Retinal pigment epithelial cell (primary cell): ENCODE results near the gene TRNP1.
A peak's percentile ranks its signal among the peaks of the same experiment; 100 is the strongest.
"Not testable (repeated sequence)": the region's sequence is repeated elsewhere in the genome, so short reads cannot be mapped to it uniquely, and the experiment has no call there.

Experiments
- DNase-seq: peaks from one replicate; pipeline ENCODE4 v3.0.0-alpha.2; 2010; ENCODE audit warnings: low read depth
- H3K4me3 ChIP-seq: 2 replicates; pipeline ENCODE4 v1.5.1; 2011; ENCODE audit warnings: mild to moderate bottlenecking, low read length, control low read depth, moderate library complexity
- CTCF ChIP-seq: conservative IDR thresholded peaks from 2 replicates; pipeline ENCODE4 v1.5.1; 2011; ENCODE audit warnings: low read depth, low read length, control low read depth, inconsistent platforms

The TRNP1 gene, protein sequence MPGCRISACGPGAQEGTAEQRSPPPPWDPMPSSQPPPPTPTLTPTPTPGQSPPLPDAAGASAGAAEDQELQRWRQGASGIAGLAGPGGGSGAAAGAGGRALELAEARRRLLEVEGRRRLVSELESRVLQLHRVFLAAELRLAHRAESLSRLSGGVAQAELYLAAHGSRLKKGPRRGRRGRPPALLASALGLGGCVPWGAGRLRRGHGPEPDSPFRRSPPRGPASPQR

GRCh38 chr1:26993237-26994019 is at the start of gene TRNP1:
Gene TRNP1, plus strand, starts transcription at chr1:26993692. Its CDS starts 95 bp downstream, at chr1:26993787.
- TF ChIP-seq CTCF, result no peak
- H3K4me3 ChIP-seq, result peak within 1 kb of the TSS; percentile 69
- DNase-seq, result no peak

DNA sequence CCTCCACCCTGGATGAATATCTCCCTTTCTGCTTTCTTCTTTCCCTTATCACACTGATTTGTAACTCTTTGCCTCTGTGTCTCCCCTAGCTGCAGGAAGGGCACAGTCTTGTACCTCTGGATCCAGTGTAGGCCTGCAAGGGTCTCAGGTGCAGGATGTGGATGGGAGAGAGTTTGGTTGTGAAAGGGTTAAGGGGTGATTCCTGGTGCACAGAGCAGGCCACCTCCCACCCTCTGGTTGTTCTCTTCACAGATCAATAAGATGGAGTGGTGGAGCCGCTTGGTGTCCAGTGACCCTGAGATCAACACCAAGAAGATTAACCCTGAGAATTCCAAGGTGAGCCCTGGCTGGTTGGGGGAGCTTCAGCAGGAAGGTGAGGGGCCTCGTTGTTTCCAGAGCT is 48.4 kb upstream of the TRNP1 start:
- no peak overlapping the region for H3K4me3 ChIP-seq
- DNase-seq, result no peak

GRCh38 chr1:26945728-26946127 is 47.8 kb upstream of the TRNP1 start:
- TF ChIP-seq CTCF, result peak; percentile 6
- DNase-seq, result no peak
- H3K4me3 ChIP-seq, result no peak overlapping the region

More for the DNA sequence above, 48.4 kb upstream of the TRNP1 start:
- no peak for TF ChIP-seq CTCF

DNA sequence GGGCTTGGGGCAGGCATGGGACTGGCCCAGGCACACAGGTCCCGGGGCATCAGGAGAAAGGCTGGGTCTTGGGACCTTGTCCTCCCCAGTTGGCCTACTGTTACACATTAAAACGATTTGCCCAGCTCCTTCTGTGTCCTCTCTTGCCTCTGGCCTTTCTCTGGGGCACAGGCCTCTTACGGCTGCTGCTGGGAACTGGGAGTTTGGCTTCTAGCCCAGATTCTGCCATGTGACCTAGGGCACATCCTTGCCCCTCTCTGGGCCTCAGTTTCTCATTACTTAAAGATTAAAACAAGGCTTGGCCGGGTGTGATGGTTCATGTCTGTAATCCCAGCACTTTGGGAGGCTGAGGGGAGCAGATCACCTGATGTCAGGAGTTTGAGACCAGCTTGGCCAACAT is 47.2 kb upstream of the TRNP1 start:
- DNase-seq, result no peak
- H3K4me3 ChIP-seq, result no peak overlapping the region
- TF ChIP-seq CTCF, result no peak

GRCh38 chr1:26948725-26949057 is 44.8 kb upstream of the TRNP1 start:
- not testable (repeated sequence) for DNase-seq, H3K4me3 ChIP-seq

DNA sequence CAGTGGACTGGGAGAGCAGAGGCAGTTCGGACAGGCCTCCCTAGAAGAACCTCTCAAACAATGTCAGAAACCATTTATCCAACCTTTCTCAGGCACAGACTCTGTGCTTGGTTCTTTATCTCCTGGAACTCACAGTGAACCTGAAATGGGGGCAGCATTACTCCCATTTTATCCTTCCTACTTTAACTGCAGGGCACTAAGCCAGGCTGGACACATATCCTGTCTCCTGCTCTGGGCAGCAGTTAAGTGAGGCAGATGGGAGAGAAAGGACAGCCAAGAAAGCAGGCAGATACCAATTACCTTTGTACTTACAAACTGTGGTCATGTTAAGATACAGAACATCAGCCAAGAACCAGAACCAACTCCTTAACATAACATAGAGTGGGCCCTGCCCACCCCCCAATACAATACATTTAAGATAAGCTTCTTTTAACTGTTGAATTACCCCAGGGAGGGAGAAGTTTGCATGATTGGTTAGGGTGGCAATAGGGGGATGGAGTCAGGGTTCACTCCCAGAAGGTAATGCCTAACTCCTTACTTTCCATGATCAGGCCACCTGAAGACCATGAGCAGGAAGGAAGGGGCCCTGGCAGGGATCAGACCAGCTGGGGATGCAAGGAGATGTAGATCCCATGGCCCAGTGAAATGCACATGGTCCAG is 44.1 kb upstream of the TRNP1 start:
- DNase-seq, result no peak
- no peak overlapping the region for H3K4me3 ChIP-seq
- no peak for TF ChIP-seq CTCF

DNA sequence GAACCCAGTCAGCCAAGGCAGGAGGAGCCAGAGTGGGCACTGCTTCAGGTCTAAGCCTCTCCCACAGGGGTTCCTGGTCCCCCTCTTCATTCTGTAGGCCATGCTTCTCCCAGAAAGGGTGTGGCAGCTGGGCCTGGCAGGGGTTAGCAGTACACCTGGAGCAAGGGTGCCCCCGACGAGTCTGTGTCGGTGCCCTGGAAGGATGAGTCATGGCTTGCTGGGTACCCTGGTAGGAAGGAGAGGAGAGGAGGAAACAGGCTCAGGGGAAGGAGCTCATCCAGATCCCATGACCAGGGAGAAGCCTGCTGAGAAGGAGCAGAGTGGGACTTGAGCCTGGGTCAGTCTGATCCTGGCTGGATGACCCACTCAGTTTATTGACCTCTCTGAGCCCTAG is 43.6 kb upstream of the TRNP1 start:
- no peak overlapping the region for H3K4me3 ChIP-seq
- TF ChIP-seq CTCF, result no peak
- no peak for DNase-seq
